K562 (cell line): ENCODE data around the gene POLK. TPM values are rescaled to one million over a fixed set of nuclear protein-coding genes. Genes with fewer than 3 reads are reported as not detected.

Source experiments
- ATAC-seq: fragments of 200-7000 bp; cut with Tn5 transposase; 3 replicates; pipeline ENCODE4 v1.9.1; 2020; ENCODE audit warnings: moderate library complexity
- BruUV-seq: library from RNA; stranded (reverse); fragments of 400-500 nt; replicated peaks from 2 replicates; lab custom pipeline; 2021; lab: Mats Ljungman, UMichigan
- CTCF ChIA-PET: fragments of 300-600 bp; formaldehyde crosslinking; extraction: SDS; loops from one replicate; lab custom pipeline; 2021; ENCODE audit warnings: low intra/inter-chr PET ratio; lab: Yijun Ruan, JAX
- POLR2A ChIA-PET: fragments of 300-600, 350-650 bp; sonication (Branson Sonifier 250); formaldehyde crosslinking; extraction: SDS; loops from one replicate; lab custom pipeline; 2021; ENCODE audit warnings: antibody characterized with exemption, inconsistent platforms; lab: Yijun Ruan, JAX
- DNase-seq, 4 experiments: peaks; one replicate each; pipeline versions ENCODE4 v3.0.0 to v3.0.0-alpha.2; 2011 to 2018; ENCODE audit warnings: low spot score in 3 of 4, mixed read lengths in 3 of 4; ENCODE audit errors: extremely low read depth in 1 of 4
- FAIRE-seq: peaks from 2 replicates; lab custom pipeline; 2011; peaks lifted over from hg19 to GRCh38; lab: Jason Lieb, UNC
- H2AFZ ChIP-seq: 2 replicates; pipeline ENCODE4 v1.6.0; 2011; ENCODE audit warnings: low read depth, low read length, control low read depth, inconsistent platforms
- H3K27ac ChIP-seq: fragments of 200-600 bp; 3 replicates; pipeline ENCODE4 v1.8.0; 2011; ENCODE audit warnings: low read depth, mild to moderate bottlenecking, control low read depth, inconsistent platforms, low read length, moderate library complexity, mixed read lengths; ENCODE audit errors: extremely low read depth
- H3K27me3 ChIP-seq, 2 experiments: fragments of 300-600 bp in 1 of 2; 2 replicates in 1 of 2; 3 replicates in 1 of 2; pipeline versions ENCODE4 v1.6.0 to v1.8.0; 2011; ENCODE audit warnings: inconsistent platforms in 2 of 2, low read length in 2 of 2, mild to moderate bottlenecking in 1 of 2, mixed read lengths in 1 of 2, moderate library complexity in 1 of 2; ENCODE audit not compliant: control insufficient read depth in 2 of 2, insufficient read depth in 2 of 2
- H3K36me3 ChIP-seq: fragments of 300-600 bp; 3 replicates; pipeline ENCODE4 v1.8.0; 2011; ENCODE audit warnings: mild to moderate bottlenecking, low read length, inconsistent platforms; ENCODE audit not compliant: control insufficient read depth, insufficient read depth
- H3K4me1 ChIP-seq, 2 experiments: fragments of 200-600 bp in 1 of 2; replicated peaks in 1 of 2; 2 replicates in 1 of 2; 3 replicates in 1 of 2; pipeline versions ENCODE4 v1.5.1 to v1.8.0; 2011; ENCODE audit warnings: inconsistent platforms in 2 of 2, low read length in 2 of 2, mild to moderate bottlenecking in 1 of 2, mixed read lengths in 1 of 2, moderate library complexity in 1 of 2; ENCODE audit not compliant: control insufficient read depth in 2 of 2, insufficient read depth in 2 of 2
- H3K4me2 ChIP-seq: 2 replicates; pipeline ENCODE4 v1.6.1; 2011; ENCODE audit warnings: low read length, control low read depth, inconsistent platforms, mixed read lengths; ENCODE audit not compliant: insufficient read depth
- H3K4me3 ChIP-seq: fragments of 200-600 bp; sonication (generic), shearing (Covaris generic); 2 replicates; pipeline ENCODE4 v1.5.1; 2016; ENCODE audit warnings: control low read depth, inconsistent platforms
- H3K79me2 ChIP-seq: fragments of 200-600 bp; 3 replicates; pipeline ENCODE4 v1.8.0; 2011; ENCODE audit warnings: low read length, inconsistent platforms; ENCODE audit not compliant: control insufficient read depth, insufficient read depth
- H3K9ac ChIP-seq, 2 experiments: 2 replicates each; pipeline versions ENCODE4 v1.6.0 to v1.6.1; 2011; ENCODE audit warnings: low read depth in 2 of 2, low read length in 2 of 2, control low read depth in 1 of 2, inconsistent platforms in 1 of 2, mild to moderate bottlenecking in 1 of 2, mixed read lengths in 1 of 2; ENCODE audit not compliant: insufficient read depth in 1 of 2
- H3K9me1 ChIP-seq: one replicate; pipeline ENCODE4 v1.6.0; 2011; ENCODE audit warnings: inconsistent platforms, mild to moderate bottlenecking, low read length, moderate library complexity; ENCODE audit not compliant: control insufficient read depth, insufficient read depth
- H3K9me3 ChIP-seq: replicated peaks from 2 replicates; pipeline ENCODE4 v1.5.1; 2011; ENCODE audit warnings: low read depth, low read length, inconsistent platforms; ENCODE audit not compliant: control insufficient read depth, insufficient read depth
- H4K20me1 ChIP-seq: replicated peaks from 2 replicates; pipeline ENCODE4 v1.6.1; 2011; ENCODE audit warnings: low read length, inconsistent platforms, mixed read lengths; ENCODE audit not compliant: control insufficient read depth, insufficient read depth
- CBX1 ChIP-seq: sonication (generic); IDR thresholded peaks from 2 replicates; pipeline ENCODE4 v1.6.1; 2016; ENCODE audit warnings: antibody characterized with exemption, low read depth, mild to moderate bottlenecking
- GABPB2 ChIP-seq: fragments of 250-450 bp; sonication (Bioruptor Pico); conservative IDR thresholded peaks from 2 replicates; pipeline ENCODE4 v1.5.1; 2021; ENCODE audit warnings: mild to moderate bottlenecking
- KLF10 ChIP-seq: fragments of 250-450 bp; sonication (Bioruptor Pico); IDR thresholded peaks from 2 replicates; pipeline ENCODE4 v1.6.1; 2021; ENCODE audit warnings: matching md5 sums
- SIN3A ChIP-seq, 2 experiments: fragments of 150-350 bp in 1 of 2; IDR thresholded peaks; 2 replicates each; pipeline ENCODE4 v1.6.1; 2011 to 2016; ENCODE audit warnings: borderline replicate concordance in 2 of 2, low read depth in 2 of 2, low read length in 2 of 2, mild to moderate bottlenecking in 2 of 2, moderate library complexity in 2 of 2; ENCODE audit not compliant: control insufficient read depth in 1 of 2
- SRSF3 ChIP-seq: fragments of 200-400 bp; formaldehyde crosslinking; IDR thresholded peaks from 2 replicates; pipeline ENCODE4 v1.6.1; 2016; ENCODE audit warnings: mild to moderate bottlenecking, low read length, moderate library complexity; ENCODE audit not compliant: insufficient read depth
- ZNF12 ChIP-seq: sonication (generic); formaldehyde crosslinking; IDR thresholded peaks from 2 replicates; pipeline ENCODE4 v1.4.0; 2020; ENCODE audit warnings: mild to moderate bottlenecking, missing genetic modification reagents
- ZNF121 ChIP-seq: sonication (generic); formaldehyde crosslinking; conservative IDR thresholded peaks from 2 replicates; pipeline ENCODE4 v1.8.0; 2022; ENCODE audit warnings: missing genetic modification reagents
- ZNF165 ChIP-seq: fragments of 250-450 bp; sonication (Bioruptor Pico); IDR thresholded peaks from 2 replicates; pipeline ENCODE4 v1.4.0; 2020; ENCODE audit warnings: borderline replicate concordance
- ZNF507 ChIP-seq: conservative IDR thresholded peaks from 2 replicates; pipeline ENCODE4 v1.6.1; 2017; ENCODE audit warnings: missing genetic modification characterization, missing compliant biosample characterization
- ZNF77 ChIP-seq: fragments of 250-450 bp; sonication (Bioruptor Pico); IDR thresholded peaks from 2 replicates; pipeline ENCODE4 v1.5.0; 2020
- WGBS: fragments of 100-300 bp; shearing (Covaris generic); methylation state at CpG from one replicate; pipeline ENCODE4 v1.1.6; 2016; ENCODE audit warnings: low coverage, mixed read lengths; ENCODE audit not compliant: insufficient coverage; ENCODE audit errors: missing lambda C conversion rate; 5-methylcytosine and 5-hydroxymethylcytosine counted together
- in situ Hi-C: fragments of 300-500 bp; cut with MboI; formaldehyde crosslinking; loops from 4 replicates; pipeline ENCODE4 v1.15.0; 2018; ENCODE audit warnings: inconsistent platforms, mixed read lengths
- intact Hi-C: fragments of 100-400 bp; cut with micrococcal nuclease; formaldehyde crosslinking; loops from 2 replicates; pipeline ENCODE4 v1.14.2; 2022
- polyA plus RNA-seq, 8 experiments: library from polyadenylated mRNA; depleted of rRNA in 4 of 8; stranded (reverse) in 5 of 8; unstranded in 3 of 8; fragments of >200 nt; fragmentation: Nextera tagmentation in 2 of 8; fragmentation: Illumina TruSeq in 1 of 8; extraction: Ambion mirVana in 2 of 8; extraction: Trizol in 1 of 8; gene quantifications; 2 replicates each; pipeline versions ENCODE4 v1.2.1 to v1.2.3, GENCODE V29; 2011 to 2014; ENCODE audit warnings: inconsistent platforms in 1 of 8, missing spikeins in 1 of 8
- total RNA-seq, 7 experiments: library from RNA; depleted of rRNA in 6 of 7; stranded (reverse); fragments of >200 nt in 6 of 7; fragmentation: Illumina TruSeq in 2 of 7; extraction: Trizol in 2 of 7; gene quantifications; 2 replicates each; pipeline versions ENCODE4 v1.2.1 to v1.2.3, GENCODE V29; 2011 to 2021; ENCODE audit warnings: low replicate concordance in 1 of 7
- TF ChIP-seq, protein P1 (sequence below): fragments of 250-450 bp; sonication (Bioruptor Pico); IDR thresholded peaks from 2 replicates; pipeline ENCODE4 v1.8.0; 2022; ENCODE audit warnings: moderate library complexity, mild to moderate bottlenecking, inconsistent platforms
- TF ChIP-seq, protein P2 (sequence below): fragments of 250-450 bp; sonication (Bioruptor Pico); IDR thresholded peaks from 2 replicates; pipeline ENCODE4 v1.9.0; 2021; ENCODE audit warnings: mild to moderate bottlenecking
- TF ChIP-seq, protein P3 (sequence below): sonication (generic); formaldehyde crosslinking; IDR thresholded peaks from 2 replicates; pipeline ENCODE4 v1.8.0; 2022; ENCODE audit warnings: missing genetic modification reagents, mild to moderate bottlenecking, moderate library complexity, borderline replicate concordance

POLK gene
- total and polyA plus RNA-seq, 9 of the 15 experiments (the other 6 are each of a cell fraction or from before 2014, with no cell fraction given) = 6.1 to 31.6 (median 16.5) TPM

DNA sequence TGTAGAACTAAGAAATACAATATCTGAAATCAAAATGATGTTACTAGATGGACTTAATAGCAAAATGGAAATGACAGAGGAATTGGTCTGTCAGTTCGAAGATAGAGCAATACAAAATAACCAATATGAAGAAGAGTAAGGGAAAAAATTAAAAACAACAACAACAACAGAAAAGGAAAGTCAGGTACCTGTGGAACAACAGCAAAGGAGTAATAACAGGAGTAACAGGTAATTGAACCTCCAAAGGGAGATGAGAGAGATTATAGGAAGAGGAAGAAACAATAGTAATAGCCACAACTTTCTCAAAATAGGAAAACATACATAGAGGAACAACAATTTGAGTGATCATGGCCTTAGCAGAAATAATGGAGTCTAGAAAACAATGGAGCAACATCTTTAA is 13.7 kb downstream of the POLK start (continued):
- TF ChIP-seq, protein P1, sequence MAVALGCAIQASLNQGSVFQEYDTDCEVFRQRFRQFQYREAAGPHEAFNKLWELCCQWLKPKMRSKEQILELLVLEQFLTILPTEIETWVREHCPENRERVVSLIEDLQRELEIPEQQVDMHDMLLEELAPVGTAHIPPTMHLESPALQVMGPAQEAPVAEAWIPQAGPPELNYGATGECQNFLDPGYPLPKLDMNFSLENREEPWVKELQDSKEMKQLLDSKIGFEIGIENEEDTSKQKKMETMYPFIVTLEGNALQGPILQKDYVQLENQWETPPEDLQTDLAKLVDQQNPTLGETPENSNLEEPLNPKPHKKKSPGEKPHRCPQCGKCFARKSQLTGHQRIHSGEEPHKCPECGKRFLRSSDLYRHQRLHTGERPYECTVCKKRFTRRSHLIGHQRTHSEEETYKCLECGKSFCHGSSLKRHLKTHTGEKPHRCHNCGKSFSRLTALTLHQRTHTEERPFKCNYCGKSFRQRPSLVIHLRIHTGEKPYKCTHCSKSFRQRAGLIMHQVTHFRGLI (CRISPR knock-in tag) = no peak
- TF ChIP-seq, all 486 proteins: peak for 0

DNA sequence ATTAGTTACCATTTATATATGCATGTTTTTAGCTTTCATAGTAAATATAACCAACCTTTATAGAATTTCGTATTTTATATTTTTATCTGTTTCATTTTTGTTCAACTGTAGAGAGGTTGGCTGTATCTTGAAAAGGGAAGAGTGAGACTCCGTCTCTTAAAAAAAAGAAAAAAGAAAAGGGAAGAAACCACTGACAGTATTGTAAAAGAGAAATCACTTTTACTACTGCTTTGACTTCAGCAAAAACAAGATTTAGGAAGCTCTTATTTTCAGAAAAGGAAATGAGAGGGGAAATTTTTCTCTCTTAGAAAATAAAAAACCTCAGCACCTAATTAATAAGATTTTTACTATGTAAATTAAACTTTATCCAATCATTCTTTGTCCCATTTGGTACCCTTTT is 14.4 kb downstream of the POLK start:
- DNase-seq (no peak), FAIRE-seq (no peak), ATAC-seq (no peak)
- Histone ChIP-seq H3K36me3 (0 out of 3 replicates have a peak, but pooled peaks cover 5% of the 10 kb centered on the region), H3K9me3 (peaks cover 8% of the 10 kb centered on the region), H3K79me2 (peaks cover 70% of the 10 kb centered on the region), H4K20me1 (no peaks in the 10 kb centered on the region), H3K9me1 (no peaks in the 10 kb centered on the region), H3K4me1 (no peaks in the 10 kb centered on the region), H2AFZ (no peak overlapping the region), H3K9ac (no peak overlapping the region), H3K4me2 (no peak overlapping the region), H3K27me3 (no peaks in the 10 kb centered on the region), H3K4me3 (no peak overlapping the region), H3K27ac (no peak overlapping the region)
- no TSS peak for BruUV-seq
- POLR2A ChIA-PET = interaction anchor here (0.7 to 0.8 kb wide), 2 partner anchors 10 to 1967 kb away, joined by 3 read pairs; no protein-coding TSS in a partner anchor
- WGBS = 83% methylated on average over 2 of the region's 2 CpGs
- in situ Hi-C loops (no loop called here), intact Hi-C loops (no loop called here)
- CTCF ChIA-PET = no interaction called here
- no peak for TF ChIP-seq SIN3A (IDR thresholded peaks at IDR 0.05; ENCODE audit: borderline replicate concordance in 2 of 2, control insufficient read depth in 1 of 2, low read depth in 2 of 2, low read length in 2 of 2)
- TF ChIP-seq SRSF3 = no peak
- TF ChIP-seq CBX1 = no peak
- TF ChIP-seq ZNF121 = no peak
- TF ChIP-seq ZNF507 (tag) = no peak
- no peak for TF ChIP-seq ZNF77 (CRISPR knock-in tag)
- TF ChIP-seq KLF10 (CRISPR knock-in tag) = no peak
- no peak for TF ChIP-seq GABPB2 (CRISPR knock-in tag)
- no peak for TF ChIP-seq ZNF165
- TF ChIP-seq, protein P2, sequence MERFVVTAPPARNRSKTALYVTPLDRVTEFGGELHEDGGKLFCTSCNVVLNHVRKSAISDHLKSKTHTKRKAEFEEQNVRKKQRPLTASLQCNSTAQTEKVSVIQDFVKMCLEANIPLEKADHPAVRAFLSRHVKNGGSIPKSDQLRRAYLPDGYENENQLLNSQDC (CRISPR knock-in tag) = no peak
- TF ChIP-seq, protein P3, sequence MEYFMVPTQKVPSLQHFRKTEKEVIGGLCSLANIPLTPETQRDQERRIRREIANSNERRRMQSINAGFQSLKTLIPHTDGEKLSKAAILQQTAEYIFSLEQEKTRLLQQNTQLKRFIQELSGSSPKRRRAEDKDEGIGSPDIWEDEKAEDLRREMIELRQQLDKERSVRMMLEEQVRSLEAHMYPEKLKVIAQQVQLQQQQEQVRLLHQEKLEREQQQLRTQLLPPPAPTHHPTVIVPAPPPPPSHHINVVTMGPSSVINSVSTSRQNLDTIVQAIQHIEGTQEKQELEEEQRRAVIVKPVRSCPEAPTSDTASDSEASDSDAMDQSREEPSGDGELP = no peak
- no peak for TF ChIP-seq ZNF12 (CRISPR knock-in tag)
